Activated CD8-positive, alpha-beta memory T cell treated with anti-CD3 and anti-CD28 coated beads for 24 hours (primary cell): Measurements from ENCODE around the gene CDIPT.
"Not testable (repeated sequence)": the region's sequence is repeated elsewhere in the genome, so short reads cannot be mapped to it uniquely, and the experiment has no call there.

Experiments
- DNase-seq: peaks from one replicate; pipeline ENCODE4 v3.0.0-alpha.2; 2020

CDIPT gene, protein sequence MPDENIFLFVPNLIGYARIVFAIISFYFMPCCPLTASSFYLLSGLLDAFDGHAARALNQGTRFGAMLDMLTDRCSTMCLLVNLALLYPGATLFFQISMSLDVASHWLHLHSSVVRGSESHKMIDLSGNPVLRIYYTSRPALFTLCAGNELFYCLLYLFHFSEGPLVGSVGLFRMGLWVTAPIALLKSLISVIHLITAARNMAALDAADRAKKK

DNA sequence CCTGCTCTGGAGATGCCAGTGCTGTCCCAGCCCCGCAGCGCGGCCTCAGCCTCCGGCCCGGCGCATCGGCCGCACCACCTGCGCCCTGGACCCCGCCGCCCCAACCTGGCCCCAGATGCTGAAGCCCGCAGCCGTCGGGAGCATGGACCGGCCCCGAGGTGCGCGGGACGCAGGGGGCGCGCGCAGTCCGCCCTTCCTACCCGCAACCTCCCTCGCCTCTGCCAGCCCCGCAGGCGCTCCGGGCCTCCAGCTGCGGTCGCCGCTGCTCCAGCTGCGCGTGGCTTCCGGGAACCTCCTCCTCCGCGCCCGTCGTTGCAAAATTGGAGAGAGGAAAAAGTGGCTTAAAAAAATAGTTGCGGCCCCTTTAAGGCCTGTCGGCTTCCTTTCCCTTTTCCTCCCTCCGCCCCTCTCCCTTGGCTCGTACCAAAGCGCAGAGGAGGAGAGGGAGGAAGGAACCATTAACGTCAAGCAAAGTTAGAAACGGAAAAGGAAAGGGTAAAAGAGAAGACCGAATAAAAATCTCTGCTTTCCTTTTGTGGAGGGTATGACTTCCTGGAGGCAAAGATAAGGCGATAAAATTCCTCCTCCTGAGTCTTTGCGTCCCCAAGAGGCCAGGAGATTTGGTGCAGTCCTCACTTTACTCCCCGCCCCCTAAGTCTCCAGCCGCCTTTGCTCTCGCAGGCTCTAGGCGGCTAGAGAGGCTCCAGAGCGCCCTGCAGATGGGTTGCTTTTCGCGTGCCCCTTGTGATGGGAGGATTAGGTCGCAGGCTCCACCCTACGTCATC lies at the start of gene CDIPT:
TSS of gene CDIPT (minus strand) at position 343 of the 785 bp plus-strand sequence. CDS start 369 bp downstream, outside the sequence.
- DNase-seq, result peak; percentile 95

DNA sequence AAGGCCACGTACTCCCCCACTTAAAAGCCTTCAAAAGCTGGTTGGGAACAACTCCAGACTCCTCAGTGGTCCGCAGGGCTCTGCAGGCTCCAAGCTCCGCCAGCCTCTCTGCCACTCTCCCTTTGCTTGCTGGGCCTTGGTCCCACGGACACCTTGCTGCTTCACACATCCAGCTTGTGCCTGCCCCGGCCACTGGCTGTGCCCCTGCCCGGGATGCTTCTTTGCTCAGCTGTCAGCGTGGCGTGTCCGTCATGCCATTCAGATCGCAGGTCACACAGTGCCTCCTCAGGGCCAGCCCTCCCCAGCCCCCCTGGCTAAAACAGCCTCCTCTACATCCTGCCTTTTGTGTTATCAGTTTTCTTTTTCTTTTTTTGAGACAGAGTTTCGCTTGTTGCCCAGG lies 49.1 kb upstream of the CDIPT start:
- DNase-seq, result no peak

- no peak for DNase-seq
These were observed 48.6 kb upstream of the CDIPT start for GRCh38 chr16:29911676-29912010.

- no peak for DNase-seq
These were observed 48.0 kb upstream of the CDIPT start for GRCh38 chr16:29910819-29911675.

- DNase-seq, result not testable (repeated sequence)
These were observed 46.8 kb upstream of the CDIPT start for GRCh38 chr16:29909851-29910250.

DNA sequence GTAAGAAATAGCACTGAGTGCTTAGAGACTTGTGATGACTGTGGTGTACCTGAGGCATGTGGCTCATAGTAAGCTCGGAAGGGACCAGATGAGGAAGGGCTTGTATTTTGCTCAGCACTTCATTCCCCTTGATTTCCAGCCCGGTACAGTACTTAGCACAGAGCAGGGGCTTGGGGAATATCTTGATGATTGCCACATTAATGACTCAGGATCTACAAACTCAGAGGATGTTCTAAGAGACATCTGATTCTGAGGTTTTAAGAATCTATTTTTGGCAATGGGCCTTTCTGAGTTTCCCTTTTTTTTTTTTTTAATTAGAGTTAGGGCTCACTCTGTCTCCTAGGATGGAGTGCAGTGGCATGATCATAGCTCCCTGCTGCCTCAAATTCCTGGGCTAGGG lies 46.4 kb upstream of the CDIPT start:
- no peak for DNase-seq

- no peak for DNase-seq
These were observed 45.7 kb upstream of the CDIPT start for GRCh38 chr16:29908719-29909220.

GRCh38 chr16:29907973-29908372 lies 44.9 kb upstream of the CDIPT start:
- DNase-seq, result no peak

DNA sequence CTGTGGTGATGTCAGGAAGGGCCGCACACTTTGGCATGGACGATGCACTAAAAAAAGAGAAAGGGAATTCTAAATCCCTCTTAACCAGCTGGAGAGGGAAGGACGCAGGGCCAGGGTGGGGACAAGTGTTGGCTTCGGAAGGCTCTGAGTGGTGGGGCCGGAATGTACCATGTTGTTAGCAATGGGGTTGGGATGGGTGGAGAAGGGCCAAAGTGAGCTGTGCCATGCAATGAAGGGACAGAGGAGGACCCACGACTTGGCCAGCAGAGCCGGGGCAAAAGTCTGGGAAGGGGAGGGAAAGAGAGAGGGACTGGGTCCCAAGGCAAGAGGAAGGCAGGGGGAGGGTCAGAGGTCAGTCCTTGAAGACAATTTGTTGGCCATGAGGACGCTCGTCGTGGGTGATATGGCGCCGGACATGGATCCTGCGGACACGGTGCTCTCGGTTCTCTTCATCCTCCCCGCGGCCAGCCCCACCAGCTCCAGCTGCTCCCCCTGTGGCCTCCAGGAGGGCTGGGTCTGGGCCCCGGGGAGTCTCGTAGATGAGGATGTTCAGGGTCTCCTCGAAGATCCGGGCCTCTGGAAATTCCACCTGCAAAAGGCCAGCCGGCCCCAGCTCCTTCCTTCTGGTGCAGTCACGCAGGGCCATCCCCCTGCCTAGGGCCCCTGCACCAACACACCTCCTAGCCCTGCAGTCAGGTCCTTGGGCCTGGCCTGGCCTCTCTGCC lies 43.7 kb upstream of the CDIPT start:
- no peak for DNase-seq

DNA sequence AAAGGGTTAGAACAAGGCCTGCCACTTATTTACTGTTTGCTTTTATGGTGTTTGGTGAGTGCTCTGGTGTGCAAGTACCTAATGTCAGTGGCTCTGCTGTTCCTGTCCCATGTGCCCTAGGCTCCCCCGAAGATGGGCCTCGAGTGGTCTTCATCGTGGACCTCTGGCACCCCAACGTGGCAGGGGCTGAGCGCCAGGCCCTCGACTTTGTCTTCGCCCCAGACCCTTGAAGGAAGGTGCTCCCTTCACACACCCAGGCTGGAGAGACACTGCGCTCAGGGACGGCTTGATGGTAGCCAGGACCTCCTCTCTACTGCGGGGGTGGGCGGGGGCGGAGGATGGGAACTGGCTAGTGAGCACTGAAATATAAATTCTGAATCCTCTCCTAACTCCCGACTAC lies 42.6 kb upstream of the CDIPT start:
- DNase-seq, result no peak

GRCh38 chr16:29904947-29905346 lies 41.9 kb upstream of the CDIPT start:
- no peak for DNase-seq

DNA sequence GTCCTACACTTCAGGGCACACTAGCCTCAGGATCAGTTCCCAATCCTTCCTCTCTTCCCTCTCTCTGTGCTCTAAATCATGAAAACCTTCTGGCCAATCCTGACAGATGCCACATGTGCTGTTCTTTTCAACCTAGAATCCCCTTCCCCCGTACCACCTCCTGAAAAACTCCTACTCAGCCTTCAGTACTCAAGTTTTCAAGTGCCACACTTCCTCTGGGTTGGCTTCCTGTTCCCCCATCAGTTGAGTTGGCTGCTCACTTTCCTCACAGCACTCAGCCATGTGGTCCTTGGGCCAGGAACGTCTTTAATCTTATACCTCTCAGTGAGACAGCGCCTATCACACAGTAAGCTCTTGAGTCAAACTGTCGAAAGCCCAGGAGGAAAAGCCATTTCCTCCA lies 40.6 kb upstream of the CDIPT start:
- DNase-seq, result no peak

DNA sequence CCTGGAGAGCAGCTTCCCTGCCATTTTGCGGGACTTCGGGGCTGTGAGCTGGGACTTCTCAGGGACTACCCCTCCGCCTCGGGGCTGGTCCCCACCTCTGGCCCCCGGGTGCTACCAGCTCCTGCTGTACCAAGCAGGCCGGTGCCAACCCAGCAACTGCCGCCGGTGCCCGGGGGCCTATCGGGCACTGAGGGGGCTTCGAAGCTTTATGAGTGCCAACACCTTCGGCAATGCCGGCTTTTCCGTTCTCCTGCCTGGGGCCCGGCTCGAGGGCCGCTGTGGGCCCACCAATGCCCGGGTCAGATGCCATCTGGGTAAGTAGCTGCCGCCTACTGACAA lies 38.5 kb upstream of the CDIPT start:
- DNase-seq, result no peak

GRCh38 chr16:29900888-29901606 lies 38.0 kb upstream of the CDIPT start:
- DNase-seq, result no peak

DNA sequence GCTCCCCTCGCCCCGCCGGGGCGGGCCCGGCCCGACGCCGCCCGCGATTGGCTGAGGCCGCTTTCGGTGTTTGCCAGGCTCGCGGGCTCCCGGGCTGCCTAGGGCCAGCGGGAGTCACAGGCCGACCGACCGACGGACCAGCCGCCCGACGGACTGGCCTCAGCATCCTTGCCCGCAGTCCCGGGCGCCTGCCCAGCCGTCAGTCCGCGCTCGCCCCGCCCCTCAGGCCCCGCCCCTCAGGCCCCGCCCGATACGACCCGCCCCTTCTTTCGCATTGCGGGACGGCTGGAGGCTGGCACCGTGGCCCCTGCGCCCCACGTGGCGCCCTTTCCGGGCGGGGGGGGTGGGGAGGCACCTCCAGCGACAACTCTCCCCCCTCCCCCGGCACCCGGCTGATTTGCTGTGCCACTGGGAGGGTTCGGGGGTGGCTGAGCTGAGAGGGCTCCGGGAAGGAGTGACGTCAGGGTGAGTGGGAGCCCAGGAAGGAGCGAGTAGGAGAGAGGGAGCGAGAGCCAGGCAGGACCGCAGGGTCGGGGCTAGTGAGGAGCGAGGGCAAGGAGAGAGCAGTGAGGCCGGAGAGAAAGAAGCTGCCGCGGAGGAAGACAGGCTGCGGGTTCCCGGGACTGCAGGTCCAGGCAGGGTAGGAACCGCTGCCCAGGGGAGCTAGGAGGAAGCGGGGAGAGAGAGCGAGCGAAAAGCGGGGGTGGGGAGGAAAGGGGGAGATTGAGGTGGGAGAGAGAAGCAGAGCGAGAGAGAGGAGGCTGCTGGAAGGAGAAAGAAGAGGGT lies 37.3 kb upstream of the CDIPT start, which contains the start of gene ASPHD1:
TSS of gene ASPHD1 (plus strand) at position 387 of the 786 bp plus-strand sequence. CDS start 484 bp downstream, outside the sequence.
- peak; percentile 93 for DNase-seq

DNA sequence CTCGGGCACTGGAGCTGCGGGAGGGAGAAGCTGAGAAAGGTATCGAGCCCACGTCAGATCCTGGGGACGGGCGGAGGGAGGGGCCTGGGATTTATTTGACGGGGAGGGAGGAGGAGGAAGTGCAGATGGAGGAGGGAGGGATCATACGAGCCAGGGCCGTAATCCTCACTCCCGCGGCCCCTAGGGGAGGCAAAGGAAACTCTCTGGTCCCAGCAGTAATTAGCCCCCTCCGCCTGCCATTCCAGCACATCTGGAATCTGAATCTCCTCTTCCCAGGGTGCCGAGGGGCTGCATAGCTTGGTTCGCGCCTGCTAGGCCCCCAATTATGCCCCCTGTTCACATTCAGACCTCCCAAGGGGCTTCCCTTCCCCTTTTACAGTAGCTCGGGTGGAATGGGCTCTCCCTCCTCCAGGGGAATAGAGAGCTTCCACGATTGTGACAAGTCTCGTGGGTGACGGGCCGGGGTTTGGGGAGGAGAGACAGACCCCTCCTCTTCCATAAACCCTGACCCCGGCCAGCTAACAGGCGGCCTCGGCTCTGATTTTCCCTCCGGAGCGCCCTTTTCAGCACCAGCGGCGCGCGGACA lies 36.6 kb upstream of the CDIPT start, which contains the start of gene SEZ6L2:
TSS of gene SEZ6L2 (minus strand) at position 35 of the 586 bp plus-strand sequence. CDS start 531 bp downstream, outside the sequence.
- DNase-seq, result no peak

- no peak for DNase-seq
These were observed 35.9 kb upstream of the CDIPT start for GRCh38 chr16:29898804-29899515.

GRCh38 chr16:29898135-29898803 lies 35.2 kb upstream of the CDIPT start:
- DNase-seq, result no peak

DNA sequence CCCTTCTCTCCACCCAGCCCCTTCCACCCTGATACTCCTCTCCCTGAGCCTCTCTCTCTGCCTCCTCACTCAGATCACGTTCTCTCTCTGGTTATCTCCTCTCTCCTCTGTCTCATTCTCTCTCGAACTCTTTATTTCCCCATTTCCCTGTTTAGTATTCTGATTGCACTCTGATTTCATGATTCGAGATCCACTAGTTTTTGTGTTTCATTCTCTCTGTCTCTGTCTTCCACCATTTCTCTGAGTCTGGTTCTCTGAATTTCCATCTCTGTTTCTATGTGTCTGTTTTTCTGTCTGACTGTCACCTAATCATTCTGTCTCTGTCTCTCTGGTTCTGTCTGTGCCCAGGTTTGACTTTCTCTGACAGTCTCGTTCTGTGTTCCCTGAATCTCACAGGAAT lies 34.3 kb upstream of the CDIPT start:
- no peak for DNase-seq
